GM18499 (cell line): ENCODE data around the gene ICAM5.
A peak's percentile ranks its signal among the peaks of the same experiment; 100 is the strongest.
"Not testable (repeated sequence)": the region's sequence is repeated elsewhere in the genome, so short reads cannot be mapped to it uniquely, and the experiment has no call there.

ENCODE experiments used
- ATAC-seq: cut with Tn5 transposase; IDR thresholded peaks from one replicate; pipeline ENCODE4 v1.9.1; 2021; ENCODE audit warnings: moderate number of reproducible peaks; ENCODE audit not compliant: insufficient read depth, unreplicated experiment

Gene ICAM5

GRCh38 chr19:10317857-10318462 is 28.2 kb downstream of the ICAM5 start:
- no peak for ATAC-seq

- ATAC-seq: no peak
Observed at GRCh38 chr19:10318807-10319682, 29.3 kb downstream of the ICAM5 start.

GRCh38 chr19:10320602-10321416 is 31.1 kb downstream of the ICAM5 start:
- ATAC-seq: no peak

- no peak for ATAC-seq
Observed at GRCh38 chr19:10321417-10321797, 31.7 kb downstream of the ICAM5 start.

- ATAC-seq: no peak
Observed at GRCh38 chr19:10321874-10322835, 32.4 kb downstream of the ICAM5 start.

GRCh38 chr19:10325732-10326131 is 36.0 kb downstream of the ICAM5 start:
- no peak for ATAC-seq

GRCh38 chr19:10327793-10328192 is 38.0 kb downstream of the ICAM5 start:
- no peak for ATAC-seq

GRCh38 chr19:10328558-10329429 is 39.0 kb downstream of the ICAM5 start:
- no peak for ATAC-seq

- no peak for ATAC-seq
Observed at GRCh38 chr19:10329555-10329954, 39.8 kb downstream of the ICAM5 start.

- no peak for ATAC-seq
Observed at GRCh38 chr19:10332158-10332964, 42.6 kb downstream of the ICAM5 start.

GRCh38 chr19:10332965-10333757 is 43.4 kb downstream of the ICAM5 start, which contains the start of gene RAVER1:
Gene RAVER1, minus strand, starts transcription at chr19:10333529. Its CDS starts 22 bp downstream, at chr19:10333507.
- ATAC-seq: peak; percentile 64

- no peak for ATAC-seq
Observed at GRCh38 chr19:10333758-10334587, 44.2 kb downstream of the ICAM5 start.

- no peak for ATAC-seq
Observed at GRCh38 chr19:10334588-10335351, 45.0 kb downstream of the ICAM5 start.

GRCh38 chr19:10335352-10335985 is 45.7 kb downstream of the ICAM5 start:
- no peak for ATAC-seq

- ATAC-seq: not testable (repeated sequence)
Observed at GRCh38 chr19:10336725-10337124, 47.0 kb downstream of the ICAM5 start.
